GM20000 (cell line): ENCODE results near the gene DRGX.

Source experiments
- DNase-seq: peaks from one replicate; pipeline ENCODE4 v3.0.0; 2012; ENCODE audit warnings: low spot score
- TF ChIP-seq, protein P1 (sequence below): IDR thresholded peaks from 2 replicates; pipeline ENCODE4 v1.5.1; 2012; ENCODE audit warnings: mild to moderate bottlenecking, control low read depth; ENCODE audit errors: extremely low read depth, missing control alignments

DRGX gene

GRCh38 chr10:49381111-49381900, 14.6 kb downstream of the DRGX start:
- TF ChIP-seq, protein P1, sequence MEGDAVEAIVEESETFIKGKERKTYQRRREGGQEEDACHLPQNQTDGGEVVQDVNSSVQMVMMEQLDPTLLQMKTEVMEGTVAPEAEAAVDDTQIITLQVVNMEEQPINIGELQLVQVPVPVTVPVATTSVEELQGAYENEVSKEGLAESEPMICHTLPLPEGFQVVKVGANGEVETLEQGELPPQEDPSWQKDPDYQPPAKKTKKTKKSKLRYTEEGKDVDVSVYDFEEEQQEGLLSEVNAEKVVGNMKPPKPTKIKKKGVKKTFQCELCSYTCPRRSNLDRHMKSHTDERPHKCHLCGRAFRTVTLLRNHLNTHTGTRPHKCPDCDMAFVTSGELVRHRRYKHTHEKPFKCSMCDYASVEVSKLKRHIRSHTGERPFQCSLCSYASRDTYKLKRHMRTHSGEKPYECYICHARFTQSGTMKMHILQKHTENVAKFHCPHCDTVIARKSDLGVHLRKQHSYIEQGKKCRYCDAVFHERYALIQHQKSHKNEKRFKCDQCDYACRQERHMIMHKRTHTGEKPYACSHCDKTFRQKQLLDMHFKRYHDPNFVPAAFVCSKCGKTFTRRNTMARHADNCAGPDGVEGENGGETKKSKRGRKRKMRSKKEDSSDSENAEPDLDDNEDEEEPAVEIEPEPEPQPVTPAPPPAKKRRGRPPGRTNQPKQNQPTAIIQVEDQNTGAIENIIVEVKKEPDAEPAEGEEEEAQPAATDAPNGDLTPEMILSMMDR = no peak
- DNase-seq = no peak

DNA sequence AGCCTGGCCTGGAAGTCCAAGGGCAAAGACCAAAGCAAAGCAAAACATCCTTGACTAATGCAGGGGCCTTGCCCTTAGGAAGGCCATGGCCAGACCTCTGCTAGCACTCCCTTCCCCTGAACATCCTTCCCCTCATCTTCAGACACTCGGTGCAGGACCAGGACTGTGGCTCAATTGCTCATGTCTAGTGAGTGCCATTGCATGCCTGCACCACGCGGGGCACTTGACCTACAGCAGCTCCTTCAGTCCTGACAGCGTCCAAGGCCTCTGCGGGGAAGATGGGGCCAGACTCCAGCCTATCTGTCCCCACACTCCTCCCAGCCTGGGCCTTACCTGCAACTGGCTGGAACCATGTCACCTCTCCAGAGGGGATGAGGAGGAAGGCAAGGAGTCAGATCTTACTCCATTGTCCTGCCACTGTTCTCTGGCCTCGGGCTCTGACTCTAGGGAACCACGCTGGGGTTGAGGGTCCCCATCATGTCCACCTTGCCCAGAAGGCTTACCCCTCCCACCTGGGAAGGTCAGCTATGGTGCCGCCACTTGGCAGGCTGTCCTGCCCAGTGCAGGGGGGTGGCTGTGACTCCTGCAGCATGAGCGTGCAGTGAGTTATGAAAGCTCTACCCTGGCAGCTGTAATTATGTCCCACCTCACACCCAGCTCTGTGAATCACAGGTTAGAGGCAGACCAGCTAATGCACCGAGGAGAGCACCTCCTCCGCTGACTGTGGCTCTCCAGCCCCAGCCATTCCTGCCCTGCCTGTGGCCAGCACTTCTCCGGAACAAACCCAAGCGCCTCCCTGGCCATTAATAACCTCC, 16.1 kb downstream of the DRGX start:
- TF ChIP-seq, protein P1 = peak; percentile 14
- no peak for DNase-seq

GRCh38 chr10:49377256-49377655, 18.6 kb downstream of the DRGX start:
- TF ChIP-seq, protein P1 = no peak
- DNase-seq = no peak

GRCh38 chr10:49375611-49376010, 20.3 kb downstream of the DRGX start:
- DNase-seq = no peak
- TF ChIP-seq, protein P1 = no peak

- DNase-seq = no peak
- TF ChIP-seq, protein P1 = no peak
Measured at GRCh38 chr10:49374740-49375139, 21.1 kb downstream of the DRGX start.

GRCh38 chr10:49373361-49373760, 22.5 kb downstream of the DRGX start:
- no peak for DNase-seq
- TF ChIP-seq, protein P1 = no peak

- DNase-seq = no peak
- TF ChIP-seq, protein P1 = no peak
Measured at GRCh38 chr10:49371967-49372366, 23.9 kb downstream of the DRGX start.
